HepG2 (cell line): Measurements from ENCODE around the gene NRP1. TPM values are rescaled to one million over a fixed set of nuclear protein-coding genes. Genes with fewer than 3 reads are reported as not detected.

Experiments
- ATAC-seq: fragments of 200-7000 bp; cut with Tn5 transposase; 3 replicates; pipeline ENCODE4 v1.9.1; 2020; ENCODE audit warnings: mild to moderate bottlenecking, moderate library complexity
- BruUV-seq: library from RNA; stranded (reverse); fragments of 400-500 nt; replicated peaks from 2 replicates; lab custom pipeline; 2021; lab: Mats Ljungman, UMichigan
- CTCF ChIA-PET: fragments of 300-600 bp; formaldehyde crosslinking; extraction: SDS; loops from one replicate; lab custom pipeline; 2021; ENCODE audit warnings: low total read pairs, inconsistent platforms, low intra/inter-chr PET ratio; lab: Yijun Ruan, JAX
- POLR2A ChIA-PET: fragments of 350-600 bp; sonication (Branson Sonifier 250); formaldehyde crosslinking; loops from one replicate; lab custom pipeline; 2020; ENCODE audit warnings: antibody characterized with exemption, inconsistent platforms; lab: Yijun Ruan, JAX
- DNase-seq: peaks from one replicate; pipeline ENCODE4 v3.0.0-alpha.2; 2015; ENCODE audit warnings: low spot score
- FAIRE-seq: peaks from 3 replicates; lab custom pipeline; 2011; peaks lifted over from hg19 to GRCh38; lab: Jason Lieb, UNC
- H2AFZ ChIP-seq: one replicate; pipeline ENCODE4 v1.6.1; 2011; ENCODE audit warnings: low read length, inconsistent platforms
- H3K27ac ChIP-seq: fragments of 300-600 bp; 3 replicates; pipeline ENCODE4 v1.8.0; 2011; ENCODE audit warnings: mixed run types, mild to moderate bottlenecking, mixed read lengths, low read length, inconsistent platforms; ENCODE audit not compliant: insufficient read depth; ENCODE audit errors: extremely low read length
- H3K27me3 ChIP-seq, 2 experiments: fragments of 200-600 bp in 1 of 2; 2 replicates in 1 of 2; 3 replicates in 1 of 2; pipeline versions ENCODE4 v1.6.0 to v1.8.0; 2011; ENCODE audit warnings: low read length in 2 of 2, mild to moderate bottlenecking in 2 of 2, moderate library complexity in 2 of 2, inconsistent platforms in 1 of 2; ENCODE audit not compliant: insufficient read depth in 2 of 2, control insufficient read depth in 1 of 2
- H3K36me3 ChIP-seq, 2 experiments: fragments of 200-600 bp in 1 of 2; replicated peaks in 1 of 2; 2 replicates in 1 of 2; 3 replicates in 1 of 2; pipeline versions ENCODE4 v1.5.1 to v1.8.0; 2011; ENCODE audit warnings: low read length in 2 of 2, inconsistent platforms in 1 of 2; ENCODE audit not compliant: insufficient read depth in 2 of 2, control insufficient read depth in 1 of 2
- H3K4me1 ChIP-seq: 2 replicates; pipeline ENCODE4 v1.5.1; 2012; ENCODE audit warnings: low read length, inconsistent platforms; ENCODE audit not compliant: insufficient read depth
- H3K4me2 ChIP-seq: 2 replicates; pipeline ENCODE4 v1.6.0; 2011; ENCODE audit warnings: low read depth, low read length, inconsistent platforms
- H3K4me3 ChIP-seq, 3 experiments: fragments of 200-600 bp in 1 of 3; sonication (generic), shearing (Covaris generic) in 1 of 3; replicated peaks in 1 of 3; 2 replicates each; pipeline ENCODE4 v1.5.1; 2011 to 2016; ENCODE audit warnings: low read length in 3 of 3, inconsistent platforms in 2 of 3, low read depth in 2 of 3, mild to moderate bottlenecking in 2 of 3, control low read depth in 1 of 3, mixed read lengths in 1 of 3; ENCODE audit not compliant: insufficient read depth in 1 of 3
- H3K79me2 ChIP-seq: one replicate; pipeline ENCODE4 v1.6.1; 2011; ENCODE audit warnings: low read length, inconsistent platforms; ENCODE audit not compliant: insufficient read depth
- H3K9ac ChIP-seq: 2 replicates; pipeline ENCODE4 v1.6.0; 2011; ENCODE audit warnings: mild to moderate bottlenecking, low read depth, low read length, inconsistent platforms; ENCODE audit not compliant: insufficient read depth
- H3K9me3 ChIP-seq: 2 replicates; pipeline ENCODE4 v1.5.1; 2012; ENCODE audit warnings: mild to moderate bottlenecking, low read length
- H4K20me1 ChIP-seq: 2 replicates; pipeline ENCODE4 v1.6.0; 2011; ENCODE audit warnings: inconsistent platforms, mild to moderate bottlenecking, low read length, moderate library complexity; ENCODE audit not compliant: insufficient read depth
- RFXANK ChIP-seq: IDR thresholded peaks from 2 replicates; pipeline ENCODE4 v1.6.1; 2016
- SMC3 ChIP-seq: IDR thresholded peaks from 2 replicates; pipeline ENCODE4 v1.6.1; 2011; ENCODE audit warnings: low read length, improper control_type of control experiment
- SP2 ChIP-seq: sonication (generic); formaldehyde crosslinking; IDR thresholded peaks from 2 replicates; pipeline ENCODE4 v1.5.1; 2020; ENCODE audit warnings: mild to moderate bottlenecking, missing genetic modification reagents
- STAG1 ChIP-seq: sonication (generic); formaldehyde crosslinking; IDR thresholded peaks from 2 replicates; pipeline ENCODE4 v1.4.0; 2020; ENCODE audit warnings: missing genetic modification reagents
- ZFP37 ChIP-seq: sonication (generic); formaldehyde crosslinking; IDR thresholded peaks from 2 replicates; pipeline ENCODE4 v1.4.0; 2020; ENCODE audit warnings: missing genetic modification reagents, borderline replicate concordance
- ZNF333 ChIP-seq: sonication (generic); formaldehyde crosslinking; IDR thresholded peaks from 2 replicates; pipeline ENCODE4 v1.4.0; 2020; ENCODE audit warnings: mild to moderate bottlenecking, missing genetic modification reagents, borderline replicate concordance
- ZNF441 ChIP-seq: sonication (generic); formaldehyde crosslinking; IDR thresholded peaks from 2 replicates; pipeline ENCODE4 v1.7.0; 2021; ENCODE audit warnings: missing genetic modification reagents, borderline replicate concordance
- WGBS: methylation state at CpG from one replicate; pipeline ENCODE4 v1.1.6; 2017; ENCODE audit warnings: low lambda C conversion rate; 5-methylcytosine and 5-hydroxymethylcytosine counted together
- in situ Hi-C: cut with HindIII; loops from 2 replicates; pipeline ENCODE4 v1.10.0; 2017; ENCODE audit warnings: low pct_unique_long_range_greater_than_20kb; ENCODE audit not compliant: extremely low pct_ligation_motif_present
- intact Hi-C: fragments of 100-400 bp; cut with micrococcal nuclease; formaldehyde crosslinking; loops from one replicate; pipeline ENCODE4 v1.10.0; 2022; ENCODE audit not compliant: unreplicated experiment
- polyA plus RNA-seq, 8 experiments: library from polyadenylated mRNA; depleted of rRNA in 3 of 8; stranded (reverse) in 7 of 8; unstranded in 1 of 8; fragments of >200 nt; fragmentation: Illumina TruSeq in 4 of 8; extraction: Trizol in 4 of 8; gene quantifications; 2 replicates each; pipeline versions ENCODE4 v1.2.1 to v1.2.3, GENCODE V29; 2011 to 2016; ENCODE audit warnings: low read depth in 4 of 8, missing spikeins in 1 of 8, mixed read lengths in 1 of 8; ENCODE audit not compliant: insufficient read depth in 1 of 8
- total RNA-seq, 5 experiments: library from RNA; depleted of rRNA; stranded (reverse); fragments of >200 nt; fragmentation: Illumina TruSeq; extraction: Trizol; gene quantifications; 2 replicates each; pipeline ENCODE4 v1.2.3, GENCODE V29; 2016; ENCODE audit warnings: low read depth in 1 of 5
- TF ChIP-seq, protein P1 (sequence below): sonication (generic); formaldehyde crosslinking; IDR thresholded peaks from 2 replicates; pipeline ENCODE4 v1.5.0; 2020; ENCODE audit warnings: mild to moderate bottlenecking, missing genetic modification reagents, moderate library complexity
- TF ChIP-seq, protein P2 (sequence below): sonication (generic); formaldehyde crosslinking; IDR thresholded peaks from 2 replicates; pipeline ENCODE4 v1.4.0; 2020; ENCODE audit warnings: missing genetic modification reagents, borderline replicate concordance

The NRP1 gene
- total and polyA plus RNA-seq, 2 of the 13 experiments (the other 11 are each of a cell fraction or from before 2014, with no cell fraction given): 5.3 to 5.8 TPM

DNA sequence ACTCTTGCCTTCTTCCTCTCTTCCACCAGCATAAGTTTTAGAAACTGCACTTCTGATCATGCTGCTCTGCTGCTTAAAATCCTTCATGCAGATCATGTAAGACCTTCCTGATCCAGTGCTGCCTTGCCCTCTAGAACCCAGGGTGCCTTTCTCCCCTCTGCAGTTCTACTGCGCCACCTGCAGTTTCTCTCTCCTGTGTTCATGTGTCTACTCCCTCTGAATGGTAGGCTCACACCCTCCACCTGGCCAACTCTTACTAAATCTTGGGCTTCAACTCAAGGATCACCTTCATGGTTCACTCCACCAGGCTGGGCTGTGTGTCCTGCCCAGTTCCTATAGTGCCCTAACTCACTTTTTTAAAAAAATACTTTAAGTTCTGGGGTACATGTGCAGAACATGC lies 201.8 kb downstream of the NRP1 start:
- no peak overlapping the region for H3K27ac ChIP-seq
- H3K4me3 ChIP-seq: no peak overlapping the region
- H2AFZ ChIP-seq: no peak overlapping the region
- no peak overlapping the region for H3K4me2 ChIP-seq
- peaks cover 0 to 7% of the 10 kb centered on the region in 2 experiments; a peak in 3 of 5 replicates for H3K27me3 ChIP-seq
- BruUV-seq: no TSS peak
- no peaks in the 10 kb centered on the region for H3K79me2 ChIP-seq
- WGBS: 17% methylated on average over 1 of the region's 1 CpG
- no peak overlapping the region for H3K9ac ChIP-seq
- TF ChIP-seq, protein P1, sequence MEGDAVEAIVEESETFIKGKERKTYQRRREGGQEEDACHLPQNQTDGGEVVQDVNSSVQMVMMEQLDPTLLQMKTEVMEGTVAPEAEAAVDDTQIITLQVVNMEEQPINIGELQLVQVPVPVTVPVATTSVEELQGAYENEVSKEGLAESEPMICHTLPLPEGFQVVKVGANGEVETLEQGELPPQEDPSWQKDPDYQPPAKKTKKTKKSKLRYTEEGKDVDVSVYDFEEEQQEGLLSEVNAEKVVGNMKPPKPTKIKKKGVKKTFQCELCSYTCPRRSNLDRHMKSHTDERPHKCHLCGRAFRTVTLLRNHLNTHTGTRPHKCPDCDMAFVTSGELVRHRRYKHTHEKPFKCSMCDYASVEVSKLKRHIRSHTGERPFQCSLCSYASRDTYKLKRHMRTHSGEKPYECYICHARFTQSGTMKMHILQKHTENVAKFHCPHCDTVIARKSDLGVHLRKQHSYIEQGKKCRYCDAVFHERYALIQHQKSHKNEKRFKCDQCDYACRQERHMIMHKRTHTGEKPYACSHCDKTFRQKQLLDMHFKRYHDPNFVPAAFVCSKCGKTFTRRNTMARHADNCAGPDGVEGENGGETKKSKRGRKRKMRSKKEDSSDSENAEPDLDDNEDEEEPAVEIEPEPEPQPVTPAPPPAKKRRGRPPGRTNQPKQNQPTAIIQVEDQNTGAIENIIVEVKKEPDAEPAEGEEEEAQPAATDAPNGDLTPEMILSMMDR (CRISPR knock-in tag): peak; percentile 55
- TF ChIP-seq, protein P2, sequence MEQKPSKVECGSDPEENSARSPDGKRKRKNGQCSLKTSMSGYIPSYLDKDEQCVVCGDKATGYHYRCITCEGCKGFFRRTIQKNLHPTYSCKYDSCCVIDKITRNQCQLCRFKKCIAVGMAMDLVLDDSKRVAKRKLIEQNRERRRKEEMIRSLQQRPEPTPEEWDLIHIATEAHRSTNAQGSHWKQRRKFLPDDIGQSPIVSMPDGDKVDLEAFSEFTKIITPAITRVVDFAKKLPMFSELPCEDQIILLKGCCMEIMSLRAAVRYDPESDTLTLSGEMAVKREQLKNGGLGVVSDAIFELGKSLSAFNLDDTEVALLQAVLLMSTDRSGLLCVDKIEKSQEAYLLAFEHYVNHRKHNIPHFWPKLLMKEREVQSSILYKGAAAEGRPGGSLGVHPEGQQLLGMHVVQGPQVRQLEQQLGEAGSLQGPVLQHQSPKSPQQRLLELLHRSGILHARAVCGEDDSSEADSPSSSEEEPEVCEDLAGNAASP (CRISPR knock-in tag): no peak
- TF ChIP-seq ZFP37 (CRISPR knock-in tag) (no peak), STAG1 (CRISPR knock-in tag) (peak; percentile 57), SP2 (CRISPR knock-in tag) (no peak), SMC3 (peak; percentile 30; the same call in 1 of the 2 replicates), ZNF441 (CRISPR knock-in tag) (no peak), RFXANK (CRISPR knock-in tag) (no peak), ZNF333 (CRISPR knock-in tag) (no peak)
- H3K36me3 ChIP-seq: no peaks in the 10 kb centered on the region
- ATAC-seq (peak; percentile 83), DNase-seq (no peak), FAIRE-seq (no peak)
- in situ Hi-C loops (no loop called here), intact Hi-C loops (no loop called here)
- H3K4me1 ChIP-seq: peaks cover 9% of the 10 kb centered on the region
- POLR2A ChIA-PET: no interaction called here
- no peaks in the 10 kb centered on the region for H4K20me1 ChIP-seq
- H3K9me3 ChIP-seq: no peaks in the 10 kb centered on the region
- CTCF ChIA-PET: no interaction called here
